GM12878 (cell line): ENCODE measurements around the gene NFASC. TPM values are rescaled to one million over a fixed set of nuclear protein-coding genes. Genes with fewer than 3 reads are reported as not detected.

Experiments used
- ATAC-seq: fragments of 200-7000 bp; cut with Tn5 transposase; 3 replicates; pipeline ENCODE4 v1.9.1; 2020; ENCODE audit warnings: mild to moderate bottlenecking, moderate library complexity
- BruUV-seq: library from RNA; stranded (reverse); fragments of 400-500 nt; replicated peaks from 2 replicates; lab custom pipeline; 2021; lab: Mats Ljungman, UMichigan
- CTCF ChIA-PET: fragments of 300-600 bp; sonication (Branson Sonifier 250); formaldehyde crosslinking; extraction: SDS; loops from one replicate; lab custom pipeline; 2021; ENCODE audit warnings: inconsistent platforms; lab: Yijun Ruan, JAX
- POLR2A ChIA-PET: fragments of 350-600 bp; formaldehyde crosslinking; extraction: SDS; loops from one replicate; lab custom pipeline; 2021; ENCODE audit warnings: inconsistent platforms; lab: Charles Lee
- RAD21 ChIA-PET: fragments of 300-600 bp; sonication (Branson Sonifier 250); formaldehyde crosslinking; loops from one replicate; lab custom pipeline; 2023; ENCODE audit warnings: antibody characterized with exemption; ENCODE audit not compliant: unreplicated experiment; lab: Charles Lee
- SMC1A ChIA-PET: fragments of 300-600 bp; sonication (Branson Sonifier 250); formaldehyde crosslinking; loops from one replicate; lab custom pipeline; 2023; ENCODE audit not compliant: unreplicated experiment, uncharacterized antibody; lab: Charles Lee
- DNase-seq: peaks from one replicate; pipeline ENCODE4 v3.0.0-alpha.2; 2011; ENCODE audit warnings: low read depth, low spot score
- FAIRE-seq: peaks from 3 replicates; lab custom pipeline; 2011; peaks lifted over from hg19 to GRCh38; lab: Jason Lieb, UNC
- H2AFZ ChIP-seq: 2 replicates; pipeline ENCODE4 v1.6.0; 2011; ENCODE audit warnings: low read depth, low read length, control low read depth; ENCODE audit not compliant: control insufficient read depth
- H3K27ac ChIP-seq: 2 replicates; pipeline ENCODE4 v1.5.1; 2011; ENCODE audit warnings: control low read depth; ENCODE audit not compliant: control insufficient read depth, insufficient read depth
- H3K27me3 ChIP-seq, 2 experiments: replicated peaks in 1 of 2; 2 replicates each; pipeline versions ENCODE4 v1.6.0 to v1.6.1; 2011; ENCODE audit warnings: low read length in 1 of 2; ENCODE audit not compliant: control insufficient read depth in 2 of 2, insufficient read depth in 2 of 2
- H3K36me3 ChIP-seq, 2 experiments: 2 replicates each; pipeline ENCODE4 v1.5.1; 2011; ENCODE audit warnings: low read length in 1 of 2; ENCODE audit not compliant: control insufficient read depth in 2 of 2, insufficient read depth in 2 of 2
- H3K4me1 ChIP-seq: 2 replicates; pipeline ENCODE4 v1.6.1; 2011; ENCODE audit warnings: mild to moderate bottlenecking, low read length, moderate library complexity, mixed read lengths; ENCODE audit not compliant: control insufficient read depth, insufficient read depth
- H3K4me2 ChIP-seq: 2 replicates; pipeline ENCODE4 v1.6.0; 2011; ENCODE audit warnings: control low read depth; ENCODE audit not compliant: control insufficient read depth, insufficient read depth
- H3K4me3 ChIP-seq: fragments of 200-600 bp; sonication (generic); 2 replicates; pipeline ENCODE4 v1.5.1; 2016
- H3K79me2 ChIP-seq: 2 replicates; pipeline ENCODE4 v1.6.0; 2011; ENCODE audit warnings: low read length; ENCODE audit not compliant: control insufficient read depth, insufficient read depth
- H3K9ac ChIP-seq: 2 replicates; pipeline ENCODE4 v1.8.0; 2011; ENCODE audit warnings: low read length, control low read depth, mixed read lengths; ENCODE audit not compliant: control insufficient read depth, insufficient read depth
- H3K9me3 ChIP-seq: replicated peaks from 3 replicates; pipeline ENCODE4 v1.5.1; 2011; ENCODE audit warnings: mild to moderate bottlenecking, low read length; ENCODE audit not compliant: control insufficient read depth, insufficient read depth
- H4K20me1 ChIP-seq: 2 replicates; pipeline ENCODE4 v1.6.0; 2011; ENCODE audit not compliant: control insufficient read depth, insufficient read depth
- BCL3 ChIP-seq: IDR thresholded peaks from 2 replicates; pipeline ENCODE4 v1.6.1; 2011; ENCODE audit warnings: borderline replicate concordance, low read depth, mild to moderate bottlenecking, moderate library complexity, low read length; ENCODE audit not compliant: insufficient read depth, poor library complexity, severe bottlenecking
- CEBPZ ChIP-seq: fragments of 150-350 bp; IDR thresholded peaks from 2 replicates; pipeline ENCODE4 v1.6.1; 2016; ENCODE audit warnings: low read depth, low read length
- CTCF ChIP-seq, 3 experiments: IDR thresholded peaks in 2 of 3; conservative IDR thresholded peaks in 1 of 3; 2 replicates each; pipeline ENCODE4 v1.5.1; 2011; ENCODE audit warnings: low read depth in 3 of 3, low read length in 3 of 3, mild to moderate bottlenecking in 3 of 3, control low read depth in 2 of 3, moderate library complexity in 2 of 3, inconsistent platforms in 1 of 3, mixed read lengths in 1 of 3; ENCODE audit not compliant: control insufficient read depth in 2 of 3, insufficient read depth in 1 of 3; ENCODE audit errors: extremely low read depth in 1 of 3
- ELK1 ChIP-seq: IDR thresholded peaks from 2 replicates; pipeline ENCODE4 v1.6.1; 2012; ENCODE audit warnings: low read depth, low read length, improper control_type of control experiment
- NFYA ChIP-seq: IDR thresholded peaks from 2 replicates; pipeline ENCODE4 v1.6.1; 2011; ENCODE audit warnings: low read depth, mild to moderate bottlenecking, low read length, improper control_type of control experiment, borderline replicate concordance
- SKIL ChIP-seq: fragments of 450-650 bp; IDR thresholded peaks from 2 replicates; pipeline ENCODE4 v1.6.1; 2017; ENCODE audit warnings: mild to moderate bottlenecking, low read depth, inconsistent platforms; ENCODE audit not compliant: poor library complexity, severe bottlenecking
- STAT3 ChIP-seq: IDR thresholded peaks from 2 replicates; pipeline ENCODE4 v1.6.1; 2011; ENCODE audit warnings: low read depth, low read length, improper control_type of control experiment
- WGBS: methylation state at CpG from one replicate; pipeline ENCODE4 v1.1.6; 2016; ENCODE audit warnings: low lambda C conversion rate; ENCODE audit not compliant: insufficient replicate concordance, insufficient coverage; ENCODE audit errors: missing lambda C conversion rate; 5-methylcytosine and 5-hydroxymethylcytosine counted together
- in situ Hi-C: fragments of 300-500 bp; cut with MboI; formaldehyde crosslinking; loops from 9 replicates; pipeline ENCODE4 v1.14.3; 2018; ENCODE audit warnings: mixed read lengths
- intact Hi-C: fragments of 100-400 bp; cut with micrococcal nuclease; formaldehyde crosslinking; loops from one replicate; pipeline ENCODE4 v1.14.2; 2022; ENCODE audit not compliant: unreplicated experiment
- polyA plus RNA-seq, 11 experiments: library from polyadenylated mRNA; depleted of rRNA in 4 of 11; unstranded in 6 of 11; stranded (reverse) in 5 of 11; fragments of >200 nt; fragmentation: Nextera tagmentation in 4 of 11; fragmentation: Illumina TruSeq in 1 of 11; extraction: Ambion mirVana in 4 of 11; extraction: Trizol in 1 of 11; gene quantifications; 1 replicate in 1 of 11; 2 replicates in 10 of 11; pipeline versions ENCODE4 v1.2.1 to v1.2.3, GENCODE V29; 2011 to 2016; ENCODE audit warnings: inconsistent platforms in 2 of 11, missing spikeins in 2 of 11, low read depth in 1 of 11
- total RNA-seq, 4 experiments: library from RNA; depleted of rRNA in 3 of 4; stranded (reverse); fragments of >200 nt in 3 of 4; fragmentation: Illumina TruSeq in 1 of 4; extraction: Trizol in 1 of 4; gene quantifications; 2 replicates each; pipeline versions ENCODE4 v1.2.1 to v1.2.3, GENCODE V29; 2013 to 2021

Gene NFASC
- total and polyA plus RNA-seq, 10 of the 15 experiments (the other 5 are each of a cell fraction or from before 2014, with no cell fraction given), result 0.04 to 0.31 (median 0.12) TPM; not detected in 4

- no peaks in the 10 kb centered on the region for H3K9me3 ChIP-seq
- BruUV-seq, result no TSS peak
- intact Hi-C loops (loop anchor here (5.0 to 10.0 kb wide), 2 partner anchors 116 to 379 kb away; no protein-coding TSS in a partner anchor), in situ Hi-C loops (no loop called here)
- DNase-seq (no peak), FAIRE-seq (no peak), ATAC-seq (no peak)
- H3K4me1 ChIP-seq, result no peaks in the 10 kb centered on the region
- WGBS, result 78% methylated on average over 6 of the region's 6 CpGs
- peaks cover 0 to 6% of the 10 kb centered on the region in 2 experiments for H3K27me3 ChIP-seq
- H3K79me2 ChIP-seq, result no peaks in the 10 kb centered on the region
- H3K36me3 ChIP-seq, result no peaks in the 10 kb centered on the region
- ChIA-PET CTCF (interaction anchor here (2.0 to 3.1 kb wide), 2 partner anchors 9 to 313 kb away, joined by 7 to 14 read pairs; no protein-coding TSS in a partner anchor), RAD21 (interaction anchor here (1.6 to 3.4 kb wide), 2 partner anchors 136 to 378 kb away, joined by 3 to 20 read pairs; no protein-coding TSS in a partner anchor), POLR2A (no interaction called here), SMC1A (interaction anchor here (1.9 to 2.9 kb wide), 2 partner anchors 131 to 136 kb away, joined by 7 to 19 read pairs; no protein-coding TSS in a partner anchor)
- no peak overlapping the region for H3K9ac ChIP-seq
- H3K27ac ChIP-seq, result no peak overlapping the region
- H3K4me2 ChIP-seq, result no peak overlapping the region
- no peaks in the 10 kb centered on the region for H4K20me1 ChIP-seq
- no peak overlapping the region for H3K4me3 ChIP-seq
- no peak overlapping the region for H2AFZ ChIP-seq
- TF ChIP-seq BCL3 (no peak), CEBPZ (no peak), SKIL (no peak), NFYA (no peak), CTCF (IDR thresholded peaks at IDR 0.05 in 2 of 3, conservative IDR thresholded peaks at IDR 0.05 in 1 of 3; ENCODE audit: control insufficient read depth in 2 of 3, extremely low read depth in 1 of 3, insufficient read depth in 1 of 3, low read depth in 3 of 3, low read length in 3 of 3) (no peak), ELK1 (no peak), STAT3 (no peak)
Observed at GRCh38 chr1:204943495-204943894, 72.8 kb downstream of the NFASC start.
